VCaP (cell line): Measurements from ENCODE around the gene RPTOR.

Experiments
- H3K27ac ChIP-seq: fragments of 450-650 bp; 2 replicates; pipeline ENCODE4 v1.5.1; 2017
- CTCF ChIP-seq: fragments of 450-650 bp; conservative IDR thresholded peaks from 2 replicates; pipeline ENCODE4 v1.5.1; 2017; ENCODE audit warnings: mild to moderate bottlenecking, moderate library complexity

RPTOR gene

GRCh38 chr17:80925688-80926335 is 381.2 kb downstream of the RPTOR start:
- H3K27ac ChIP-seq, result no peak overlapping the region
- no peak for TF ChIP-seq CTCF

GRCh38 chr17:80926591-80927250 is 382.1 kb downstream of the RPTOR start:
- peak overlapping the region; percentile 4; the same call in 1 of the 2 replicates for H3K27ac ChIP-seq
- no peak for TF ChIP-seq CTCF

- H3K27ac ChIP-seq, result peak overlapping the region; percentile 4; the same call in 1 of the 2 replicates
- peak; percentile 32; the same call in 1 of the 2 replicates for TF ChIP-seq CTCF
These were observed 383.2 kb downstream of the RPTOR start for GRCh38 chr17:80927791-80928216.

- no peak overlapping the region for H3K27ac ChIP-seq
- TF ChIP-seq CTCF, result no peak
These were observed 384.8 kb downstream of the RPTOR start for GRCh38 chr17:80929449-80929848.

GRCh38 chr17:80930335-80931279 is 386.0 kb downstream of the RPTOR start:
- H3K27ac ChIP-seq, result no peak overlapping the region
- TF ChIP-seq CTCF, result no peak

GRCh38 chr17:80931421-80932265 is 387.0 kb downstream of the RPTOR start:
- H3K27ac ChIP-seq, result no peak overlapping the region
- TF ChIP-seq CTCF, result no peak
